AML-193 (cell line): ENCODE measurements around the gene UCN2.
"Not testable (repeated sequence)": the region's sequence is repeated elsewhere in the genome, so short reads cannot be mapped to it uniquely, and the experiment has no call there.

Source experiments
- DNase-seq, 2 experiments: peaks; one replicate each; lab custom pipeline; 2025; lab: John Stamatoyannopoulos, UW

Gene UCN2

GRCh38 chr3:48561045-48561736, 2.4 kb downstream of the UCN2 start:
- no peak for DNase-seq

DNA sequence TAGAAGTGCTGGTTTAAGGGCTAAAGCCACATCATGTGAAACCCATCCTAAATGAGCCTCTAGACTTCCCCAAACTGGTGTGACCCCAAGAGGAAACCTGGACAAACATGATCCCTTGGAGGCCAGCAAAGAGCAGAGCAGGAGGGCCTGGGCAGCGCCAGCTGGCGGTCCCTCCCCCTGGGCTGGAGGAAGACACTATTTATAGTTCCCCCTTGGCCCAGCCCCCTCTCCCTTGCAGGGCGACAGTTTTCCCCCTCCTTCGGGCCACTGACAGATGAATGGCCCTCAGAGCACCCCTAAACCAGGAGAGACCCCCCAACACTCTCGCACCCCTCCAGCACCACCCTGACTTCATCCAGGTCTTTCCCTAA, 2.9 kb downstream of the UCN2 start:
- no peak for DNase-seq

GRCh38 chr3:48558493-48559134, 5.0 kb downstream of the UCN2 start:
- DNase-seq: peak; percentile 80 to 96

DNA sequence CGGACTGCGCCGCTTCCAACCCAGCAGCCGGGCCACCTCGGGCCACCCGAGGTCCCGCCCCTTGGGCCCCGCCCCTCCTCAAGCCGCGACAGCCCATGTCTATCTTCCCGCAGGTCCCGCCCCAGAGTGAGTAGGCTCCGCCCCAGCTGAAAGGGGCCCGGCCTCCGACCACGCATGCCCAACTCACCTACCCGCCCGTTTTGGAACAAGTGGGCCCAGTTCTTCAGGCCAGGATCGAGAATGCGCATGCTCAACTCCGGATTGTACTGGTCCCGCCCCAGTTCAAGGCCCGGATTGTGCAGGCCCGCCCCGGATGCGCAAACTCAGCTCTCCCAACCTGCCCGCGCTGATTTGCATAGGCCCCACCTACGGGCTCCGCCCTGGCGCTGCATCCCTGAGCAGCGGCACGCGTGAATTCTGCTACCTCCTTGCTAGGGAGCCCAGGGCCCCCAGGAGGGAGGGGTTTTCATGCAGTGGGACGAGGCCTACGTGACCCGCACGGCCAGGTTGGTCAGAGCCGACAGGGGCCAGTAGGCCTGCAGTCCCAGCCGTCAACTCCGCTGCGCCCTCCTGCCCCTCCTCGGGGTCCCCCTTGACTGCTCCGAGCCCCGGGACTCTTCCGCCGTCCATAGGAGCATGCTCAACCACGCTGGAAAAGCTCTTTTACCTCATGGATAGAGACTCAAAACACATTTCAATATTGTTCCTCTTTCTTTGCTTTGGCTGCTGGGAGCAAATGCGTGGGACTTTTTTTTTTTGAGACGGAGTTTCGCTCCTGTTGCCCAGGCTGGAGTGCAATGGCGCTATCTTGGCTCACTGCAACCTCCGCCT, 6.6 kb downstream of the UCN2 start, which contains the start of gene PFKFB4:
Gene PFKFB4, minus strand, starts transcription at position 8 of the 831 bp plus-strand sequence. CDS start 26 bp downstream, outside the sequence.
- DNase-seq: peak; percentile 99

- no peak for DNase-seq
These were observed 7.4 kb downstream of the UCN2 start for GRCh38 chr3:48555949-48556795.

- DNase-seq: no peak
These were observed 8.2 kb downstream of the UCN2 start for GRCh38 chr3:48555231-48555948.

- DNase-seq: no peak
These were observed 9.4 kb downstream of the UCN2 start for GRCh38 chr3:48553886-48554845.

DNA sequence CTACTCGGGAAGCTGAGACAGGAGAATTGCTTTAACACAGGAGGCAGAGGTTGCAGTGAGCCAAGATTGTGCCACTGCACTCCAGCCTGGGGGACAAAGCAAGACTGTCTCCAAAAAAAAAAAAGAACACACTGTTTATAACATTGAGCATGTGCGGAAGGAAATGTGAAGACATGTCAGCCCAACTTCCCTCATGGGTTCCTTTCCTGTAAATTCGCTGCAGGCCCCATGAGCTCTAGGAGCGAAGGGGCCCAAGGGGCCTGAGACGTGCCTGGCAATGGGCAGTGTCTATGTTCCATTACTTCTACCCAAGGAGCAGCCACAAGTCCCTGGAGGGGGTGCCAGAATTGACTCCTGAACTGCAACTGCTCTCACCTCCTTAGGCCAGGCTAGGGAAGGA, 10.2 kb downstream of the UCN2 start:
- DNase-seq: no peak

GRCh38 chr3:48552111-48552951, 11.2 kb downstream of the UCN2 start:
- DNase-seq: no peak

DNA sequence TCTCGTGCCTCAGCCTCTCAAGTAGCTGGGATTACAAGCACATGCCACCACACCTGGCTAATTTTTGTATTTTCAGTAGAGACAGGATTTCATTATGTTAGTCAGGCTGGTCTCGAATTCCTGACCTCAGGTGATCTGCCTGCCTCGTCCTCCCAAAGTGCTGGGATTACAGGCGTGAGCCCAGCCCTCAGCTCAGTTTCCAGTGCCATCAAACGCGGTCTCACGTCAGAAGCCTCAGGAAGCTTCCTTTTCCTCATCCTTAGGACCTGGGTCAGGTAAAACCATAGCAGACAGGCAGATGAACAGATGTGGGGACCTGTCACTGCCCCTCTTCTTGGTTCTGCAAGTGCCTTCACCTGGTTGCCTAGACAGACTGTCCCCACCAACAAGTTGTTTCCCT, 11.9 kb downstream of the UCN2 start:
- DNase-seq: not testable (repeated sequence)

DNA sequence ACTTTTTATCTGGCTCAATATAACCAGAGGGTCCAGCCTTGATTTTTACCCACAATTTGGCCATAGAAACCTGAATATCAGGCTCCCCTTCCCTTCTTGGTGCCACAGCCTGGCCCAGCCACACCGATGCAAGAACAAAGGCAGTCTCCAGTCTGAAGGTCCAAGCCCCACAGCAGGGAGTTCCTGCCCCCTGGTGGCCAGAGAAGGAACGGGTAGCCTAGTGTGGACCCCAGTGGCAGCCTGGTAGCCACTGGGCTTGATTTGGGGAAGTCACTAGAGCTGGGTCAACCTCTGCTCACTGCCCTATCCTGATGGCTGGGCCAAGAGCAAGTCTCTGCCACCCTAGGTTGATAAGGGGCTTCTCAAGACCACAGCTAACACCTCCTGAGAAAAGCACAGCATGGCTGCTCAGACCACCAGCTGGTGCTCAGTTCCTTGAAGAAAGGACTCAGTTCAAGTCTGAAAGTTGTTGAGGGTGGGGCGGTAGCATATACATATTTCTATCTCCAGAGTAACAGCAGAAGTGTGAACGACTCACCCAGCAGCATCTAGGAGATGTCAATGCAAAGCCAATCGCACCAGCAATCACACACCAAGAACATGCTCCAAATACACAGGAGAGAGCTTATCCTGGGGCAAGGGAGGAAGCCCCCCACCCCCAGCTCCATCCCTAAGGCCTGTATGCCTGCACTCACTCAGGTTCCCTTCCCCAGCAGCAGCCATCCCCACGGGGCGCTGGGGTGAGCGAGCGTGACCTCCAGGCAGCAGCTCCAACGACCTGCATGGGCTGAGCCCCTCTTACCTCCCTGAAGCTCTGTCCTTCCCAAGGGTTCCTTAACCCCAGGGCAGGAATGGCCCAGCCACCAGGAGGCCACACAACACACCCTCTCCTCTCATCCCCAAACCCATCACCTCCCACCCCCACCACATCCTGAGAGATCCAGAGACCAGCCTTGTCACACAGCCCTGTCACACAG, 14.6 kb downstream of the UCN2 start:
- peak; percentile 93 for DNase-seq

- DNase-seq: no peak
These were observed 15.5 kb downstream of the UCN2 start for GRCh38 chr3:48548126-48548525.

- DNase-seq: peak in 1 of 2 experiments; percentile 10
These were observed 17.3 kb downstream of the UCN2 start for GRCh38 chr3:48546203-48546829.

DNA sequence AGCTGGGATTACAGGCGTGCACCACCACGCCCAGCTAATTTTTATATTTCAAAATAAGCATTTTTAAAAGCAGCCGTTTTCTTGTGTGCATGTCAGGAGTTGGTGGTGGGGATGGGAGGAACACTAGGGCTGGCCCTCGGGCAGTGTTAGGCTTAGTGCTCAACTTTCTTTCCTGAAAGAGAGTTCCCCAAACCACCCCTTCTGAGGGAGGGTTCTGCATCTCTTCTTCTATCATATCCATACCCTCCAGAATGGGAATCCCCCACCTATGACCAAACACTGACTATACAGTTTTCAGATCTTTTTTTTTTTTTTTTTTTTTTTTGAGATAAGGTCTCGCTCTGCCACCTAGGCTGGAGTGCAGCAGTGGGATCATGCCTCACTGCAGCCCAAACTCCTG, 19.4 kb downstream of the UCN2 start:
- no peak for DNase-seq

DNA sequence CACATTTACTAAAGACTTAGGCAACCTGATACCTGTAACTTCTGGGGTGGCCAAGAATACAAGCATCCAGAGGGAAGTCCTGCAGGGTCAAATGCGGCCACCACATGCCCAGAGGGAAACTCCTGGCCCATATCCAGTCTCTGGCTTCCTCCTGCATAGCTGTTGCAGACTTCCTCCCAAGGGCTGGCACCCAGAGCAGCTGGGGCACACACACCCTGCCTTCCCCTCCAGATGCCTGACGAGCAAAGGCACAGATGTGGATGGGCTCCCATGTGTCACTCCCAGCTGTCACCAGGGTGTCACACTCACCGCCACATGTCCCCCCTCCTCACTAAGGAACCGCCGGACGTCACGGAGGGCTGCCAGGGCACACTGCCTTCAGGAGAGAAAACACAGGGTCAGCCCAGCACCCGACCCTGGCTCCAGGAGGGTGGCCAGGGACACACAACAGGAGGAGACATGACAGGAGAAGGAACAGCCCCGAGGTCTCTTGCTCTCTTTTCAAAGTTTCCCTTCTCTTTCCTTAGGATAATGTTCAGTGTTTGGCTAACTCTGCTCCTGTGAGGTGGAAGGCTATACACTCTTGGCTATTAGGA, 20.2 kb downstream of the UCN2 start:
- DNase-seq: peak; percentile 82 to 88

DNA sequence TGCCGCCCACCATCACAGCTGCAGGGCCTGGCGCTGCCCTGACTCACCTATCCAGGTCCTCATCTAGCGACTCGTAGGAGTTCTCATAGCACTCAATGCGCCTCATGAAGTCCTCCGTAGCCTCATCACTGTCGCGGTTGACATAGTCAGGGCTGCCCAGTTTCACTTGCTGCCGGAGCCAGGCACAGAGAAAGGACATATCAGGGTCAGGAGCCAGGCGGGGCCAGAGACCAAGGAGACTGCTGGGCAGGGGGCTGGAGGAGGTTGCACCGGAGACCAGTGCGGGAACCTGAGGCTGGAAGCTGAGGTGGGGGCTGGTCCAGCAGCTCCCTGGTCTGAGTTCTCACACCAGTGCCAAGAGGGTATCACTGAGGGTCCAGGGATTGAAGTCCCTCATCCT, 25.1 kb downstream of the UCN2 start:
- no peak for DNase-seq

DNA sequence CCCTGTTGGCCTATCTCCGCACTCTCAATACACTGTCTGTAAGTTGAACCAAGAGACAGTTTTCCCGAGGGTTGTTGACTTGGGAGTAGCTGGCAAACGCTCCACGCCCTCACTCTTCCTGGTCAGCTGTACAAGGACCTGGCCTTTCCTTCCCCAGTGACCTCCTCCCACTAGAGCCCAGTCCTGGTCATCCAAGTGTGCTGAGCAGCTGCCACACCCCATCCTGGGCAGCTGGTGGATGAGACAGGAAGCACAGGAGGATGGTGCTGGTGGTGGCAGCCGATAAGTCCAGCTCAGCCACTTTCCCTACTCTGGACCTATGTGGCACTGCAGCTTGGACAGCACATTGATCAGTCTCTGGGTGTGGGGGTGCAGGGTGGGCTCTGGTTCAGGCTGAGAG, 26.8 kb downstream of the UCN2 start:
- no peak for DNase-seq
